Measurements from ENCODE around the gene ARHGEF28.

ARHGEF28 gene

DNA sequence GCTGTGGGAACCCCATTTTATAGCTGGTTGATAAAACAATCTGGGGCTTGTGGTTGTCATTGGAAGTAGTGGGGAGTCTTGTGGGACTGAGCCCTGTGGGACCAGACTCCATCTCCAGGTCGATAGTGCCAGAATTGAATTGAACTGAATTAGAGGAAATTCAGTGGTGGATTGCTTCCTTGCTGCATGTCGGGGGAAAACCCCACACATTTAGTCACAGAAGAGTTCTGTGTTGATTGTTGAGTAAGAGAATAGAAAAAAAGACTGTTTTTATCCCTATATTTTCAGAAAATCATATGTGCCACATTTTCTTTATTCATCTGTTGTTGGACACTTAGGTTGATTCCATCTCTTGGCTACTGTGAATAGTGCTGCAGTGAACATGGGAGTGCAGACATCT lies 209.7 kb downstream of the ARHGEF28 start (continued):
- TF ChIP-seq TCF4 (CRISPR knock-in tag; IDR thresholded peaks at IDR 0.05; ENCODE audit: borderline replicate concordance) = no peak
- TF ChIP-seq OSR1 (CRISPR knock-in tag; IDR thresholded peaks at IDR 0.05) = no peak

DNA sequence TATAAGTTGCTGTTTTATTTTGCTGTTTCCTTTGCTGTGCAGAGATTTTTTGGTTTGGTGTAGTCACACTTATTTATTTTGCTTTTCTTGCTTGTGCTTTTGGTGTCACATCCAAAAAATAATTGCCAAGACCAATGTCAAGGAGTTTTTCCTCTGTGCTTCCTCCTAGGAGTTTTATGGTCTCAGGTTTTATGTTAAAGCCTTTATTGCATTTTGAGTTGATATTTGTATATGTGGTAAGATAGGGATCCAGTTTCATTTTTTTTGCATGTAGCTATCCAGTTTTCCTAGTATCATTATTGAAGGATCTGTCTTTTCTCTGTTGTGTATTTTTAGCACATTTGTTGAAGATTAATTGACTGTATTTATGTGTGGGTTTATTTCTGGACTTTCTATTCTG lies 210.6 kb downstream of the ARHGEF28 start:
- ATAC-seq = no peak
- TF ChIP-seq CSDC2 (CRISPR knock-in tag; IDR thresholded peaks at IDR 0.05) = no peak
- no peak for TF ChIP-seq TOX (CRISPR knock-in tag; IDR thresholded peaks at IDR 0.05; ENCODE audit: borderline replicate concordance)
- no peak for TF ChIP-seq PATZ1 (CRISPR knock-in tag; IDR thresholded peaks at IDR 0.05; ENCODE audit: borderline replicate concordance)
- TF ChIP-seq ZC3H10 (CRISPR knock-in tag; IDR thresholded peaks at IDR 0.05) = no peak
- no peak for TF ChIP-seq SNAI2 (CRISPR knock-in tag; IDR thresholded peaks at IDR 0.05)
- TF ChIP-seq ARNTL (CRISPR knock-in tag; IDR thresholded peaks at IDR 0.05; ENCODE audit: borderline replicate concordance, low read depth) = no peak
- TF ChIP-seq ISL1 (CRISPR knock-in tag; IDR thresholded peaks at IDR 0.05) = no peak
- no peak for TF ChIP-seq PPARA (CRISPR knock-in tag; IDR thresholded peaks at IDR 0.05; ENCODE audit: borderline replicate concordance)
- TF ChIP-seq ZFP30 (CRISPR knock-in tag; IDR thresholded peaks at IDR 0.05) = no peak
- TF ChIP-seq RARB (CRISPR knock-in tag; IDR thresholded peaks at IDR 0.05) = no peak
- TF ChIP-seq CSRNP3 (CRISPR knock-in tag; IDR thresholded peaks at IDR 0.05) = no peak
- TF ChIP-seq ZNF565 (CRISPR knock-in tag; conservative IDR thresholded peaks at IDR 0.05; ENCODE audit: low read depth) = no peak
- TF ChIP-seq TCF4 (CRISPR knock-in tag; IDR thresholded peaks at IDR 0.05; ENCODE audit: borderline replicate concordance) = no peak
- no peak for TF ChIP-seq TSHZ2 (CRISPR knock-in tag; IDR thresholded peaks at IDR 0.05)
- TF ChIP-seq, protein P1, sequence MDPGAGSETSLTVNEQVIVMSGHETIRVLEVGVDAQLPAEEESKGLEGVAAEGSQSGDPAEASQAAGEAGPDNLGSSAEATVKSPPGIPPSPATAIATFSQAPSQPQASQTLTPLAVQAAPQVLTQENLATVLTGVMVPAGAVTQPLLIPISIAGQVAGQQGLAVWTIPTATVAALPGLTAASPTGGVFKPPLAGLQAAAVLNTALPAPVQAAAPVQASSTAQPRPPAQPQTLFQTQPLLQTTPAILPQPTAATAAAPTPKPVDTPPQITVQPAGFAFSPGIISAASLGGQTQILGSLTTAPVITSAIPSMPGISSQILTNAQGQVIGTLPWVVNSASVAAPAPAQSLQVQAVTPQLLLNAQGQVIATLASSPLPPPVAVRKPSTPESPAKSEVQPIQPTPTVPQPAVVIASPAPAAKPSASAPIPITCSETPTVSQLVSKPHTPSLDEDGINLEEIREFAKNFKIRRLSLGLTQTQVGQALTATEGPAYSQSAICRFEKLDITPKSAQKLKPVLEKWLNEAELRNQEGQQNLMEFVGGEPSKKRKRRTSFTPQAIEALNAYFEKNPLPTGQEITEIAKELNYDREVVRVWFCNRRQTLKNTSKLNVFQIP (CRISPR knock-in tag; IDR thresholded peaks at IDR 0.05; ENCODE audit: borderline replicate concordance, low read depth) = no peak
- TF ChIP-seq ESRRG (CRISPR knock-in tag; IDR thresholded peaks at IDR 0.05) = no peak
- TF ChIP-seq ZFP3 (CRISPR knock-in tag; IDR thresholded peaks at IDR 0.05) = no peak
- TF ChIP-seq, protein P2, sequence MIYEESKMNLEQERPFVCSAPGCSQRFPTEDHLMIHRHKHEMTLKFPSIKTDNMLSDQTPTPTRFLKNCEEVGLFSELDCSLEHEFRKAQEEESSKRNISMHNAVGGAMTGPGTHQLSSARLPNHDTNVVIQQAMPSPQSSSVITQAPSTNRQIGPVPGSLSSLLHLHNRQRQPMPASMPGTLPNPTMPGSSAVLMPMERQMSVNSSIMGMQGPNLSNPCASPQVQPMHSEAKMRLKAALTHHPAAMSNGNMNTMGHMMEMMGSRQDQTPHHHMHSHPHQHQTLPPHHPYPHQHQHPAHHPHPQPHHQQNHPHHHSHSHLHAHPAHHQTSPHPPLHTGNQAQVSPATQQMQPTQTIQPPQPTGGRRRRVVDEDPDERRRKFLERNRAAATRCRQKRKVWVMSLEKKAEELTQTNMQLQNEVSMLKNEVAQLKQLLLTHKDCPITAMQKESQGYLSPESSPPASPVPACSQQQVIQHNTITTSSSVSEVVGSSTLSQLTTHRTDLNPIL (CRISPR knock-in tag; IDR thresholded peaks at IDR 0.05; ENCODE audit: low read depth) = no peak

DNA sequence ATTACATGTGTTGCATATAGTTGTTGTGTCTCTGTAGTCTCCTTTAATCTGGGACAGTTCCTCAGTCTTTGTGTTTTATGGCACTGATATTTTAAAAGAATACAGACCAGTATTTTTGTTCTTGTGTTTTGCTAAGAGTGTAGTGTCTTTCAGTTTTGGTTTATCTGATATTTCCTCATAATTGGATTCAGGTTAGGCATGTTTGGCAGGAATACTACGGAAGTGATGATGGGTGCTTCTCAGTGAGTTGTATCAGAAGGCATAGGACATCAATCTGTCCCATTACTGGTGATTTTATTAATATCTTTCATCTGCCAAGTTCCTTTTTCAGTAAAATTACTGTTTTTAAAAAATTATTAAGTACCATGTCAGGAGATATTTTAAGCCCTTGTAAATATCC lies 212.9 kb downstream of the ARHGEF28 start:
- TF ChIP-seq ISL1 (CRISPR knock-in tag; IDR thresholded peaks at IDR 0.05) = 0 out of 2 replicates have a peak, but pooled peaks have one; percentile 10
- no peak for TF ChIP-seq CSRNP3 (CRISPR knock-in tag; IDR thresholded peaks at IDR 0.05)
- no peak for ATAC-seq
